IMR-90 (cell line): Measurements from ENCODE around the gene SAMHD1. TPM values are rescaled to one million over a fixed set of nuclear protein-coding genes. Genes with fewer than 3 reads are reported as not detected.

ENCODE experiments used
- ATAC-seq: fragments of 200-7000 bp; cut with Tn5 transposase; 2 replicates; pipeline ENCODE4 v1.9.1; 2020; ENCODE audit warnings: low read depth, mild to moderate bottlenecking, moderate library complexity
- BruUV-seq: library from RNA; stranded (reverse); fragments of 400-500 nt; replicated peaks from 2 replicates; lab custom pipeline; 2021; lab: Mats Ljungman, UMichigan
- CTCF ChIA-PET: fragments of 300-600 bp; formaldehyde crosslinking; extraction: SDS; loops from one replicate; lab custom pipeline; 2021; ENCODE audit warnings: antibody characterized with exemption; lab: Yijun Ruan, JAX
- POLR2A ChIA-PET: fragments of 300-600 bp; sonication (Branson Sonifier 250); formaldehyde crosslinking; loops from one replicate; lab custom pipeline; 2022; ENCODE audit warnings: antibody characterized with exemption; ENCODE audit not compliant: unreplicated experiment; lab: Charles Lee
- DNase-seq: peaks from one replicate; pipeline ENCODE4 v3.0.0; 2013
- H2AFZ ChIP-seq: replicated peaks from 2 replicates; pipeline ENCODE3; 2013; ENCODE audit warnings: low read length, mild to moderate bottlenecking; ENCODE audit not compliant: poor library complexity
- H2AK5ac ChIP-seq: 2 replicates; pipeline ENCODE4 v1.6.1; 2013; ENCODE audit warnings: low read depth, low read length, inconsistent platforms
- H2AK9ac ChIP-seq: replicated peaks from 2 replicates; pipeline ENCODE3; 2013; ENCODE audit warnings: mild to moderate bottlenecking, low read depth, low read length, moderate library complexity; ENCODE audit not compliant: poor library complexity
- H2BK120ac ChIP-seq: 2 replicates; pipeline ENCODE4 v1.6.1; 2013; ENCODE audit warnings: low read depth, low read length, inconsistent platforms
- H2BK15ac ChIP-seq: 3 replicates; pipeline ENCODE4 v1.6.1; 2013; ENCODE audit warnings: low read depth, low read length, inconsistent platforms
- H2BK20ac ChIP-seq: 2 replicates; pipeline ENCODE4 v1.6.1; 2013; ENCODE audit warnings: low read depth, mild to moderate bottlenecking, inconsistent platforms, low read length, moderate library complexity
- H2BK5ac ChIP-seq: 2 replicates; pipeline ENCODE4 v1.6.1; 2013; ENCODE audit warnings: mild to moderate bottlenecking, low read depth, low read length, inconsistent platforms; ENCODE audit not compliant: poor library complexity, severe bottlenecking
- H3K14ac ChIP-seq: replicated peaks from 2 replicates; pipeline ENCODE4 v1.6.1; 2013; ENCODE audit warnings: low read depth, low read length, inconsistent platforms
- H3K18ac ChIP-seq: 2 replicates; pipeline ENCODE4 v1.6.1; 2013; ENCODE audit warnings: low read depth, low read length, control low read depth
- H3K23ac ChIP-seq: 2 replicates; pipeline ENCODE4 v1.6.1; 2013; ENCODE audit warnings: low read depth, low read length, inconsistent platforms
- H3K27ac ChIP-seq: 2 replicates; pipeline ENCODE4 v1.5.1; 2013; ENCODE audit warnings: mild to moderate bottlenecking, control low read depth, low read length; ENCODE audit not compliant: insufficient read depth
- H3K27me3 ChIP-seq: 2 replicates; pipeline ENCODE4 v1.6.1; 2013; ENCODE audit warnings: low read length; ENCODE audit not compliant: control insufficient read depth, insufficient read depth
- H3K36me3 ChIP-seq: 2 replicates; pipeline ENCODE4 v1.6.1; 2013; ENCODE audit warnings: low read length, mixed read lengths; ENCODE audit not compliant: control insufficient read depth, insufficient read depth
- H3K4ac ChIP-seq: 2 replicates; pipeline ENCODE4 v1.6.1; 2013; ENCODE audit warnings: low read depth, low read length, inconsistent platforms
- H3K4me1 ChIP-seq: 2 replicates; pipeline ENCODE4 v1.6.1; 2013; ENCODE audit warnings: low read length, mixed read lengths; ENCODE audit not compliant: control insufficient read depth, insufficient read depth
- H3K4me2 ChIP-seq: 2 replicates; pipeline ENCODE4 v1.6.1; 2013; ENCODE audit warnings: low read depth, mild to moderate bottlenecking, control low read depth, low read length, moderate library complexity
- H3K4me3 ChIP-seq: 2 replicates; pipeline ENCODE4 v1.5.1; 2013; ENCODE audit warnings: low read depth, mild to moderate bottlenecking, control low read depth, low read length, moderate library complexity; ENCODE audit not compliant: insufficient read depth
- H3K56ac ChIP-seq: 2 replicates; pipeline ENCODE4 v1.6.1; 2013; ENCODE audit warnings: low read length, inconsistent platforms; ENCODE audit not compliant: insufficient read depth; ENCODE audit errors: extremely low read depth
- H3K79me1 ChIP-seq, 2 experiments: 2 replicates each; pipeline ENCODE4 v1.6.1; 2013; ENCODE audit warnings: low read length in 2 of 2, inconsistent platforms in 1 of 2, low read depth in 1 of 2
- H3K9ac ChIP-seq: 2 replicates; pipeline ENCODE4 v1.6.1; 2013; ENCODE audit warnings: low read depth, low read length, control low read depth
- H3K9me1 ChIP-seq: 2 replicates; pipeline ENCODE4 v1.6.1; 2013; ENCODE audit warnings: low read length, inconsistent platforms; ENCODE audit not compliant: insufficient read depth
- H3K9me3 ChIP-seq: 2 replicates; pipeline ENCODE4 v1.6.1; 2013; ENCODE audit warnings: low read length; ENCODE audit not compliant: control insufficient read depth, insufficient read depth
- H4K20me1 ChIP-seq: 2 replicates; pipeline ENCODE4 v1.6.1; 2013; ENCODE audit warnings: low read length, inconsistent platforms; ENCODE audit not compliant: insufficient read depth
- H4K5ac ChIP-seq: 2 replicates; pipeline ENCODE4 v1.6.1; 2013; ENCODE audit warnings: mild to moderate bottlenecking, low read depth, low read length, control low read depth
- H4K8ac ChIP-seq, 2 experiments: 2 replicates each; pipeline ENCODE4 v1.6.1; 2013; ENCODE audit warnings: low read depth in 2 of 2, low read length in 2 of 2, control low read depth in 1 of 2, inconsistent platforms in 1 of 2
- H4K91ac ChIP-seq: 2 replicates; pipeline ENCODE4 v1.6.1; 2013; ENCODE audit warnings: low read depth, low read length, inconsistent platforms; ENCODE audit not compliant: insufficient read depth
- BHLHE40 ChIP-seq: fragments of 150-350 bp; IDR thresholded peaks from 2 replicates; pipeline ENCODE4 v1.6.1; 2016; ENCODE audit warnings: mild to moderate bottlenecking, low read depth, low read length
- CEBPB ChIP-seq: IDR thresholded peaks from 2 replicates; pipeline ENCODE4 v1.6.1; 2012; ENCODE audit warnings: low read depth, low read length, improper control_type of control experiment
- CHD1 ChIP-seq: IDR thresholded peaks from 2 replicates; pipeline ENCODE4 v1.6.1; 2012; ENCODE audit warnings: low read depth, low read length, improper control_type of control experiment
- FOS ChIP-seq: fragments of 150-350 bp; IDR thresholded peaks from 2 replicates; pipeline ENCODE4 v1.6.1; 2016; ENCODE audit warnings: low read depth, low read length
- MAFK ChIP-seq: IDR thresholded peaks from 2 replicates; pipeline ENCODE4 v1.6.1; 2012; ENCODE audit warnings: low read depth, low read length, improper control_type of control experiment
- MAZ ChIP-seq: IDR thresholded peaks from 2 replicates; pipeline ENCODE4 v1.6.1; 2012; ENCODE audit warnings: low read depth, mild to moderate bottlenecking, low read length, improper control_type of control experiment, moderate library complexity, borderline replicate concordance
- MXI1 ChIP-seq: IDR thresholded peaks from 2 replicates; pipeline ENCODE4 v1.6.1; 2012; ENCODE audit warnings: low read depth, mild to moderate bottlenecking, low read length, moderate library complexity, borderline replicate concordance
- NFE2L2 ChIP-seq: fragments of 150-350 bp; IDR thresholded peaks from 2 replicates; pipeline ENCODE4 v1.6.1; 2016; ENCODE audit warnings: low read depth, mild to moderate bottlenecking, low read length
- POLR2A ChIP-seq: IDR thresholded peaks from 2 replicates; pipeline ENCODE4 v1.6.1; 2012; ENCODE audit warnings: mild to moderate bottlenecking, low read depth, low read length
- RCOR1 ChIP-seq: IDR thresholded peaks from 2 replicates; pipeline ENCODE4 v1.6.1; 2012; ENCODE audit warnings: mild to moderate bottlenecking, low read length, improper control_type of control experiment; ENCODE audit not compliant: insufficient replicate concordance
- RFX5 ChIP-seq: IDR thresholded peaks from 2 replicates; pipeline ENCODE4 v1.8.0; 2012; ENCODE audit warnings: low read depth, mild to moderate bottlenecking, low read length, moderate library complexity
- SMC3 ChIP-seq: fragments of 150-350 bp; IDR thresholded peaks from 2 replicates; pipeline ENCODE4 v1.6.1; 2016; ENCODE audit warnings: low read depth, mild to moderate bottlenecking, antibody characterized with exemption, low read length, moderate library complexity
- USF2 ChIP-seq: fragments of 150-350 bp; IDR thresholded peaks from 2 replicates; pipeline ENCODE4 v1.6.1; 2017; ENCODE audit warnings: mild to moderate bottlenecking, antibody characterized with exemption, low read length, low read depth
- WGBS, 2 experiments: methylation state at CpG; one replicate each; pipeline versions ENCODE4 v1.1.5 to v1.1.7; 2013; ENCODE audit warnings: missing lambda C conversion rate in 2 of 2; ENCODE audit not compliant: insufficient read length in 1 of 2; ENCODE audit errors: extremely low coverage in 2 of 2; 5-methylcytosine and 5-hydroxymethylcytosine counted together
- dilution Hi-C: fragments of 300-500 bp; cut with HindIII; formaldehyde crosslinking; loops from one replicate; pipeline ENCODE4 v1.14.3; 2018; ENCODE audit warnings: low sequenced_read_pairs; ENCODE audit not compliant: unreplicated experiment
- in situ Hi-C: fragments of 300-500 bp; cut with MboI; formaldehyde crosslinking; loops from 3 replicates; pipeline ENCODE4 v1.14.3; 2019; ENCODE audit warnings: low sequenced_read_pairs, inconsistent platforms, mixed read lengths
- intact Hi-C: fragments of 100-400 bp; cut with micrococcal nuclease; formaldehyde crosslinking; loops from 2 replicates; pipeline ENCODE4 v1.10.0; 2022
- polyA plus RNA-seq, 3 experiments: library from polyadenylated mRNA; depleted of rRNA; stranded (reverse); fragments of >200 nt; gene quantifications; 2 replicates each; pipeline ENCODE4 v1.2.3, GENCODE V29; 2012; ENCODE audit warnings: low replicate concordance in 1 of 3
- total RNA-seq: library from RNA; depleted of rRNA; stranded (reverse); fragments of >200 nt; gene quantifications from 2 replicates; pipeline ENCODE4 v1.2.3, GENCODE V29; 2012
- TF ChIP-seq, protein P1 (sequence below): fragments of 150-350 bp; IDR thresholded peaks from 2 replicates; pipeline ENCODE4 v1.6.1; 2016; ENCODE audit warnings: low read depth, mild to moderate bottlenecking, low read length, moderate library complexity, borderline replicate concordance
- TF ChIP-seq, protein P2 (sequence below): conservative IDR thresholded peaks from 2 replicates; pipeline ENCODE4 v1.5.1; 2012; ENCODE audit warnings: mild to moderate bottlenecking, low read depth, low read length, improper control_type of control experiment

SAMHD1 gene
- total and polyA plus RNA-seq, 2 of the 4 experiments (the other 2 are of a cell fraction), result 6.3 to 14.9 TPM

DNA sequence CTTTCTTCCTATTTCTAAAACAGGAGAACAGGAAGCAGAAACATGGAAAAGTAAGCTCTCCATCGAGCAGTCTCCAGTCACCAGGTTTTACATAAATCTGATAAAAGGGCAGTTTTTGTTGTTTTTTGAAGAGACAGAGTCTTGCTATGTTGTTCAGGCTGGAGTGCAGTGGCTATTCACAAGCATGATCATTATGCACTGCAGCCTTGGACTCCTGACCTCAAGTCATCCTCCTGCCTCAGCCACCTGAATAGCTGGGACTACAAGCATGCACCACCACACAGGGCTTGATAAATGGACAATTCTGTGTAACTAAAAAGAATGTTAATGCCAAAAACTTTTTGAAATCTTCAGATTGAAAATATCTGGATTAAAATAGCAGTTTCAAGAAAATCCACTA, 23.8 kb downstream of the SAMHD1 start:
- Histone ChIP-seq H2BK20ac (no peak overlapping the region), H4K8ac (no peak overlapping the region), H3K4ac (no peak overlapping the region), H2AFZ (no peak overlapping the region), H3K4me3 (no peak overlapping the region), H3K4me2 (no peak overlapping the region), H3K4me1 (peaks cover 1% of the 10 kb centered on the region; the same call in 1 of the 2 replicates), H3K27ac (no peak overlapping the region), H4K5ac (no peak overlapping the region), H3K36me3 (0 out of 2 replicates have a peak, but pooled peaks cover 3% of the 10 kb centered on the region), H2BK5ac (no peak overlapping the region), H3K9me1 (no peaks in the 10 kb centered on the region), H2AK9ac (no peak overlapping the region), H3K9ac (no peak overlapping the region), H3K79me1 (no peaks in the 10 kb centered on the region), H3K27me3 (no peaks in the 10 kb centered on the region), H2AK5ac (no peak overlapping the region), H2BK120ac (no peak overlapping the region), H4K20me1 (no peaks in the 10 kb centered on the region), H3K23ac (no peak overlapping the region), H3K14ac (no peak overlapping the region), H3K56ac (no peak overlapping the region), H3K9me3 (no peaks in the 10 kb centered on the region), H4K91ac (no peak overlapping the region), H2BK15ac (no peak overlapping the region), H3K18ac (no peak overlapping the region)
- no CpG with 5 or more reads among the region's 1 CpG for WGBS, 2 experiments
- ChIA-PET CTCF (no interaction called here), POLR2A (no interaction called here)
- no peak for ATAC-seq
- no peak for DNase-seq
- in situ Hi-C loops (no loop called here), dilution Hi-C loops (no loop called here), intact Hi-C loops (no loop called here)
- TF ChIP-seq SMC3 (no peak), MXI1 (no peak), FOS (no peak), RFX5 (no peak), MAZ (no peak), NFE2L2 (no peak), RCOR1 (no peak), CEBPB (no peak), USF2 (no peak), CHD1 (no peak), POLR2A (no peak), MAFK (no peak), BHLHE40 (no peak)
- TF ChIP-seq, protein P1, sequence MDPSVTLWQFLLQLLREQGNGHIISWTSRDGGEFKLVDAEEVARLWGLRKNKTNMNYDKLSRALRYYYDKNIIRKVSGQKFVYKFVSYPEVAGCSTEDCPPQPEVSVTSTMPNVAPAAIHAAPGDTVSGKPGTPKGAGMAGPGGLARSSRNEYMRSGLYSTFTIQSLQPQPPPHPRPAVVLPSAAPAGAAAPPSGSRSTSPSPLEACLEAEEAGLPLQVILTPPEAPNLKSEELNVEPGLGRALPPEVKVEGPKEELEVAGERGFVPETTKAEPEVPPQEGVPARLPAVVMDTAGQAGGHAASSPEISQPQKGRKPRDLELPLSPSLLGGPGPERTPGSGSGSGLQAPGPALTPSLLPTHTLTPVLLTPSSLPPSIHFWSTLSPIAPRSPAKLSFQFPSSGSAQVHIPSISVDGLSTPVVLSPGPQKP, result no peak
- TF ChIP-seq, protein P2, sequence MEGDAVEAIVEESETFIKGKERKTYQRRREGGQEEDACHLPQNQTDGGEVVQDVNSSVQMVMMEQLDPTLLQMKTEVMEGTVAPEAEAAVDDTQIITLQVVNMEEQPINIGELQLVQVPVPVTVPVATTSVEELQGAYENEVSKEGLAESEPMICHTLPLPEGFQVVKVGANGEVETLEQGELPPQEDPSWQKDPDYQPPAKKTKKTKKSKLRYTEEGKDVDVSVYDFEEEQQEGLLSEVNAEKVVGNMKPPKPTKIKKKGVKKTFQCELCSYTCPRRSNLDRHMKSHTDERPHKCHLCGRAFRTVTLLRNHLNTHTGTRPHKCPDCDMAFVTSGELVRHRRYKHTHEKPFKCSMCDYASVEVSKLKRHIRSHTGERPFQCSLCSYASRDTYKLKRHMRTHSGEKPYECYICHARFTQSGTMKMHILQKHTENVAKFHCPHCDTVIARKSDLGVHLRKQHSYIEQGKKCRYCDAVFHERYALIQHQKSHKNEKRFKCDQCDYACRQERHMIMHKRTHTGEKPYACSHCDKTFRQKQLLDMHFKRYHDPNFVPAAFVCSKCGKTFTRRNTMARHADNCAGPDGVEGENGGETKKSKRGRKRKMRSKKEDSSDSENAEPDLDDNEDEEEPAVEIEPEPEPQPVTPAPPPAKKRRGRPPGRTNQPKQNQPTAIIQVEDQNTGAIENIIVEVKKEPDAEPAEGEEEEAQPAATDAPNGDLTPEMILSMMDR, result no peak
- no TSS peak for BruUV-seq
